HG02763 (cell line): ENCODE data around the gene MOBP.

Source experiments
- ATAC-seq: cut with Tn5 transposase; IDR thresholded peaks from one replicate; pipeline ENCODE4 v1.9.1; 2021; ENCODE audit warnings: mild to moderate bottlenecking, moderate library complexity; ENCODE audit not compliant: unreplicated experiment

MOBP gene

GRCh38 chr3:39491733-39492350 is 24.4 kb downstream of the MOBP start:
- no peak for ATAC-seq

DNA sequence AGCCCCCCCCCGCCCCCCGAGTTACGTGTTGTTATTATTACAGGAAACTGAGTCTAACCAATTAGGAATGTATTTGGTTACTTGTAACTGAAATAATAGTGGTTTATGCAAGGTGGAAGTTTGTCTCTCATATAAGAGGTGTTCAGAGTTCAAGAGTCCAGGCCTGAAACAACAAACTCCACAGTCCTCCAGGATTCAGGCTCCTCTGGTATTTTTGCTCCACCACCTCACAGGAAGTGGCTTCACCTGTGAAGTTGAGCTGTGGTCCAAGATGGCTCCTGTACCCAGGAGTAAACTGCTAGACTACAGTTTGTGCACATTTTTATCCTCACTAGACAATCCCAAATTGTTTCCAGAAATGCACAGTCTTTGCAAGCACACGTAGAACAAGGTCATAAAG is 27.3 kb downstream of the MOBP start:
- ATAC-seq = no peak

DNA sequence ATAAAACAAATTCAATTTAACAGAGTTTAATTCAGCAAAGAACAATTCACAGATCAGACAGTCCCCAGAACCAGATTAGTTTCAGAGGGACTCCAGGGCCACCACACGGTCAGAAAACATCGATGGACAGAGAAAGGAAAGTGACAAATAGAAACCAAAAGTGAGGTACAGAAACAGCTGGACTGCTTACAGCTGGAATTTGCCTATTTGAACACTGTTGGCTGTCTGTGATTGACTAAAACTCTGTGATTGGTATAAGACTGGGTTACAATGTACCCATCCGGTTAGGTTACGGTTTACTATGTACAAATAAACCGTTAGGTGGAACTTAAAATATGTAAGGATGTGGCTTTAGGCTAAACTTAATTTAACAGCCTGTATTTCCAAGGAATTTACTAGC is 30.3 kb downstream of the MOBP start:
- ATAC-seq = no peak

DNA sequence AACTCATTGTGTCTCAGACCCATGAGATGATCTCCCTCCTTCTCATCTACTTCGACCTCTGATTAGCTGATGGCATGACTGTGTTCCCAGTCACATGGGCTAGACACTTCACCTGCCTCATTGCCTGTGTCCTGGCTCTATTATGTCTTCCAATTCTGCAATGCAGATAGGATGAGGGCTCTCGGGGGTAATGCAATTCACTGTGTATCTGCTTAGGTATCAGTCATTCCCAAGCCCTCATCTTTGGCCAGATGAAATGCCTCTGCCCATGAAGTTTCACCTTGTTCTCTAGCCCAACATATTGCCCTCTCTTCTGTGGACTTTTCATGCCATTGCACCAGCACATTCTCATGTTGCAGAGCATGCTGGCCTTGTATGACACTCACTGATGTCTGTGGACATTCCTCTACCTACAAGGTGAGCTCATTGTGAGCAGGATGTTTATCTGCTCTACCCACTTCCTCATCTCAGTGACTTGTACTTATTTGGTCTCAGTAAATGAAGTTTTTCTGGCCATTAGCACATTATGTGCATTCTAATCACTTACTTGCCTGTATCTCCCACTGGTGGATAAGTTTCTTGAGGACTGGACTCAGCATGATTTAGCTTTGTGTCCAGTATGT is 32.3 kb downstream of the MOBP start:
- ATAC-seq = no peak

- ATAC-seq = no peak
These were observed 33.6 kb downstream of the MOBP start for GRCh38 chr3:39501059-39501458.

DNA sequence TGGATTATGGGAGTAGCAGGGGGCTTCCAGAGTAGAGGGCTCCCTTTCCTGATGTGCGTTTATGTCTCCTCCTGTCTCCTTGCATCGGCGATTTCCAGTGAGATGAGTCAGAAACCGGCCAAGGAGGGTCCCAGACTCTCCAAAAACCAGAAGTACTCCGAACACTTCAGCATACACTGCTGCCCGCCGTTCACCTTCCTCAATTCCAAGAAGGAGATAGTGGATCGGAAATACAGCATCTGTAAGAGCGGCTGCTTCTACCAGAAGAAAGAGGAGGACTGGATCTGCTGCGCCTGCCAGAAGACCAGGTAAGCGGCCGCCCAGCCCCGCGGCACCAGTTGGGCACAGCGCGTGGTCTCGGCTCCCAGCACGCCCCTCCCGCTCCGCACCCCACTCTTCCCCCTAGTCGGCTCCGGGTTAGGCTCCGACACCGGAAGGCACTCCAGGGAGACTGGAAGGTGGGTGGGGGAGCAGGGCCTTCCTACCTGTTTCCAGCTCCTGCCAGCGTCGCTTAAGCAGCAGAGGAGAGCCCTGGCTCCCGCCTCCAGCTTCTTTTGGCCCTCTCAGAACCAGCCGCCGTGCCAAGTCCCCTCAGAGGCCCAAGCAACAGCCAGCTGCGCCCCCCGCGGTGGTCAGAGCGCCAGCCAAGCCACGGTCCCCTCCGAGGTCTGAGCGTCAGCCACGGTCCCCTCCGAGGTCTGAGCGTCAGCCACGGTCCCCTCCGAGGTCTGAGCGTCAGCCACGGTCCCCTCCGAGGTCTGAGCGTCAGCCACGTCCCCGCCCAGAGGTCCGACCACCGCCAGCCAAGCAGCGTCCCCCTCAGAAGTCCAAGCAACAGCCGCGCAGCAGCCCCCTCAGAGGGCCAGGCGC is 34.7 kb downstream of the MOBP start:
- no peak for ATAC-seq

DNA sequence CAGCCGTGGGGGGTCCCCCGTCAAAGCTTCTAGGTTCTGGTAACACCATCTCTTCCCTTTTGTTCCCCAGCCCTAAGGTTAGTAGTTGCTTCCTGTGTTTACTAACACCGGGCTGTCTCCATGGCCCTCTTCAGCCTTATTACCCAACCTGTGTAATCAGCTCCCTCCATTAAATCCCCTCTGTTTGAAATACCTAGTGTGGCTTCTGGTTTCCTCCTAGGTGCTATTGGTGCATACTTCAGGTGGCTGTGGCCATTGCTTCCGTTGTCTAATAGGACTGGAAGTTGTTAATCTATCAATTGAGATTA is 35.3 kb downstream of the MOBP start:
- ATAC-seq = no peak

GRCh38 chr3:39505866-39506742 is 38.6 kb downstream of the MOBP start:
- no peak for ATAC-seq

GRCh38 chr3:39506863-39507262 is 39.4 kb downstream of the MOBP start:
- ATAC-seq = no peak

- no peak for ATAC-seq
These were observed 46.4 kb downstream of the MOBP start for GRCh38 chr3:39513791-39514369.

DNA sequence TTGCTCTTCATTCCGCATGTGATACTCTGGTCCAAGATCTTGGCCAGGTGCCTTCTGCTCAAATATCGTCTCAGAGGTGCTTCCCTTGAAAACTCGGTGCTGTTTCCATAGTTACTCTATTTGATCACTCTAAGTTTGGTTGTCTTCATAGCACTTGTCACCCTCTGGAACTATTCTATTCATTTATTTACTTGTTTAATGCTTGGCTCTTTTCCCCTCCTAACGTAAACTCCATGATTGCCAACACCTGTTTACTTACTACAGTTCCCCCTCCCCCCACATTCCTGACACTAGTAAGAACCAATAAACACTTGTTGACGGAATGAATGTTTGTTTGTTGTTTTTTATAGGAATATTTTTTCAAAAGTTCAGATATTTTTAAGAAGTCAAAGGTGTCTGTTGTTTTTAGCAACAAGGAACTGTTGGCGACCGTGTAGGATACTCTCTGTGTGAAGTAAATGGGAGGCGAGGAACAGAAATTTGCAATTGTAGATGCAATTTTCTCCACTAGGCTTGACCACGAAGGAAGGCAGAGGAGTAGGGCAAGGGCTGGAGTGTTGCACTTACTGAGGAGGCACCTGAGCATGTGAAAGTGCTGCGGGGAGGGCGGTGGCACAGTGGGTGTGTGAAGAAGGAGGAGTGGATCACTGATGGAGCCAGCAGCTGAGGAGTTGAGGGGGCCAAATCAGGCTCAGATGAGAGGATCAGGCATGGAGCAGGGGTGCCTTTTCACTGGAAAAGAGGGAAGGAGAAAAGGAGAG is 48.4 kb downstream of the MOBP start:
- ATAC-seq = no peak

DNA sequence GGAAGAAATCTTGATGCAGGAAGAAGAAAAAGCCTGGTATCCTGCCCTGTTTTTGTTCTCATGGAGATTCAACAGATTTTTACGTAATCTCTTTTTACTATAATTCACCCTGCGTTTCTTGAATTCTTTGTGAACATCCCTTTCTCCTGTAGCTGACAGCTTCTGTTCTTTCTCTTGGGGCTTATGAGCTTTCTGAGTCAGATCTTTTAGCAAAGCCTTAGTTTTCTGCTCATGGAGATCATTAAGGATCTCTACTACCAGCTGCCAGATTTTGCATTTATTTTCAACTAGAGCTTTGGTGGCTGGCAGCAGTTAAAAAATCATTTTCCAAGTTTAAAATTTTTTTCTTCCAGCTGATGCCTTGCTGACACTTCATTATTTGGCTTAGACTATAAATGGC is 51.6 kb downstream of the MOBP start:
- no peak for ATAC-seq

GRCh38 chr3:39519554-39520288 is 52.2 kb downstream of the MOBP start:
- ATAC-seq = no peak

- ATAC-seq = no peak
These were observed 54.0 kb downstream of the MOBP start for GRCh38 chr3:39521456-39521855.

GRCh38 chr3:39524107-39524506 is 56.6 kb downstream of the MOBP start:
- ATAC-seq = no peak

GRCh38 chr3:39528844-39529243 is 61.4 kb downstream of the MOBP start:
- no peak for ATAC-seq

DNA sequence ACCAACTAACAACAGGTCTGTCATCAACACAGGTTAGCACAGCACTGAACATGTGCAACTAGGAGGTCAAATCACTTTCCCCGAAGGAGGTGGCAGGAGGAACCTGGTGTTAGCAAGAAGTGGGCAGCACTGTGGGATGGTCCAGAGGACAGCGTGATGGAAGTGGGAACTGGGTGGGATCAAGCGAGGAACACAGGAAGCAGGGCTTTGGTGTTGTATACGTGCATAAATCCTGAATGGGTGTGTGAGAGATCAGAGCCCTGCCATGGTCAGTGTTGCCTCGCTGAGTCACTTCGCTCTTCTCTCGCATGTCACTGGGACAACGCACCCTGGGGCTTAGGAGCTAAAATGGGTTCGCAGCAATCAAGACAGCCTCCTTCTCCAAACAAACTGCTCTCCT is 62.1 kb downstream of the MOBP start:
- ATAC-seq = no peak

GRCh38 chr3:39531066-39531465 is 63.6 kb downstream of the MOBP start:
- no peak for ATAC-seq

GRCh38 chr3:39531665-39532064 is 64.2 kb downstream of the MOBP start:
- no peak for ATAC-seq

GRCh38 chr3:39532777-39533176 is 65.3 kb downstream of the MOBP start:
- ATAC-seq = no peak
